Astrocyte (in vitro differentiated cells and primary cell): ENCODE data around the gene PTPRE.

ENCODE experiments used
- CTCF ChIP-seq: IDR thresholded peaks from 2 replicates; pipeline ENCODE4 v1.5.1; 2011; ENCODE audit warnings: low read depth, mild to moderate bottlenecking, inconsistent platforms, low read length, moderate library complexity; ENCODE audit not compliant: insufficient read depth
- EZH2 ChIP-seq: IDR thresholded peaks from 2 replicates; pipeline ENCODE4 v1.6.1; 2012; ENCODE audit warnings: mild to moderate bottlenecking, low read length, inconsistent platforms; ENCODE audit not compliant: insufficient read depth

GRCh38 chr10:127913368-127913759 lies 6.5 kb downstream of the PTPRE start:
- TF ChIP-seq CTCF (no peak), EZH2 (no peak)
